Suppressor macrophage (primary cell): ENCODE results near the gene KIAA1191.
A peak's percentile ranks its signal among the peaks of the same experiment; 100 is the strongest.
"Not testable (repeated sequence)": the region's sequence is repeated elsewhere in the genome, so short reads cannot be mapped to it uniquely, and the experiment has no call there.

Experiments
- DNase-seq, 4 experiments: peaks; one replicate each; pipeline ENCODE4 v3.0.0-alpha.2; 2020 to 2022
- total RNA-seq, 17 experiments: gene quantifications; one replicate each; lab custom pipeline; 2026; ENCODE audit warnings: mixed read lengths in 6 of 17, inconsistent platforms in 3 of 17; lab: John Stamatoyannopoulos, UW

The KIAA1191 gene
- 36.2 to 84.8 (median 53.0) reads per million in 17 experiments for total RNA-seq

GRCh38 chr5:176361437-176362232 is at the start of gene KIAA1191:
Gene KIAA1191, minus strand, starts transcription at chr5:176361764. Its CDS starts 2,256 bp downstream, at chr5:176359508.
- DNase-seq = peak; percentile 94 to 97 (median 95)

- DNase-seq = no peak
Observed at GRCh38 chr5:176410486-176411180, 49.1 kb upstream of the KIAA1191 start.

GRCh38 chr5:176409765-176410164 is 48.2 kb upstream of the KIAA1191 start:
- no peak for DNase-seq

GRCh38 chr5:176408590-176408989 is 47.0 kb upstream of the KIAA1191 start:
- no peak for DNase-seq

GRCh38 chr5:176408252-176408573 is 46.6 kb upstream of the KIAA1191 start:
- not testable (repeated sequence) for DNase-seq

GRCh38 chr5:176407456-176408251 is 46.1 kb upstream of the KIAA1191 start:
- DNase-seq = no peak

- DNase-seq = no peak
Observed at GRCh38 chr5:176406436-176407052, 45.0 kb upstream of the KIAA1191 start.

GRCh38 chr5:176405656-176406435 is 44.3 kb upstream of the KIAA1191 start:
- no peak for DNase-seq

GRCh38 chr5:176401281-176402205 is 40.0 kb upstream of the KIAA1191 start:
- no peak for DNase-seq

- DNase-seq = no peak
Observed at GRCh38 chr5:176400382-176401156, 39.0 kb upstream of the KIAA1191 start.

- DNase-seq = no peak
Observed at GRCh38 chr5:176397736-176398420, 36.3 kb upstream of the KIAA1191 start.

GRCh38 chr5:176396330-176396729 is 34.8 kb upstream of the KIAA1191 start:
- no peak for DNase-seq

- DNase-seq = no peak
Observed at GRCh38 chr5:176394881-176395675, 33.5 kb upstream of the KIAA1191 start.

- DNase-seq = no peak
Observed at GRCh38 chr5:176394096-176394495, 32.5 kb upstream of the KIAA1191 start.

GRCh38 chr5:176392526-176392925 is 31.0 kb upstream of the KIAA1191 start:
- no peak for DNase-seq

- peak; percentile 62 to 81 (median 80) for DNase-seq
Observed at GRCh38 chr5:176391999-176392398, 30.4 kb upstream of the KIAA1191 start.

- no peak for DNase-seq
Observed at GRCh38 chr5:176391479-176391878, 29.9 kb upstream of the KIAA1191 start.
